Neutrophil (primary cell): ENCODE results near the gene GET4.

Experiments used
- H3K27ac ChIP-seq: fragments of 200-600 bp; sonication (generic); 2 replicates; pipeline ENCODE4 v1.5.1; 2016; ENCODE audit warnings: mild to moderate bottlenecking, moderate library complexity
- H3K27me3 ChIP-seq: fragments of 200-600 bp; sonication (generic); 2 replicates; pipeline ENCODE4 v1.6.0; 2016; ENCODE audit warnings: mild to moderate bottlenecking
- H3K36me3 ChIP-seq: fragments of 200-600 bp; sonication (generic); 2 replicates; pipeline ENCODE4 v1.5.1; 2017
- H3K4me1 ChIP-seq, 2 experiments: fragments of 200-600 bp in 1 of 2; sonication (generic) in 1 of 2; 1 replicate in 1 of 2; 2 replicates in 1 of 2; pipeline versions ENCODE4 v1.5.1 to v1.6.1; 2013 to 2016; ENCODE audit warnings: low read depth in 1 of 2, low read length in 1 of 2, mild to moderate bottlenecking in 1 of 2, moderate library complexity in 1 of 2; ENCODE audit not compliant: control insufficient read depth in 1 of 2, insufficient read depth in 1 of 2
- H3K4me3 ChIP-seq, 2 experiments: fragments of 200-600 bp in 1 of 2; sonication (generic) in 1 of 2; 1 replicate in 1 of 2; 2 replicates in 1 of 2; pipeline ENCODE4 v1.5.1; 2013 to 2016; ENCODE audit warnings: low read depth in 1 of 2, low read length in 1 of 2, mild to moderate bottlenecking in 1 of 2, moderate library complexity in 1 of 2
- H3K9me3 ChIP-seq: fragments of 200-600 bp; sonication (generic); 2 replicates; pipeline ENCODE4 v1.5.1; 2016
- CTCF ChIP-seq: fragments of 200-600 bp; sonication (generic); IDR thresholded peaks from 2 replicates; pipeline ENCODE4 v1.5.1; 2016; ENCODE audit warnings: antibody characterized with exemption

Gene GET4

GRCh38 chr7:901041-901387, 24.7 kb downstream of the GET4 start:
- Histone ChIP-seq H3K36me3 (peaks cover 79% of the 10 kb centered on the region), H3K9me3 (no peaks in the 10 kb centered on the region), H3K4me1 (peaks cover 0 to 6% of the 10 kb centered on the region in 2 experiments), H3K27me3 (no peaks in the 10 kb centered on the region), H3K27ac (no peak overlapping the region), H3K4me3 (no peak overlapping the region)
- TF ChIP-seq CTCF: no peak

- no peak for TF ChIP-seq CTCF
- Histone ChIP-seq H3K27ac (no peak overlapping the region), H3K4me3 (no peak overlapping the region), H3K27me3 (no peaks in the 10 kb centered on the region), H3K4me1 (peaks cover 0 to 6% of the 10 kb centered on the region in 2 experiments), H3K9me3 (no peaks in the 10 kb centered on the region), H3K36me3 (peaks cover 74% of the 10 kb centered on the region)
These were observed 25.2 kb downstream of the GET4 start for GRCh38 chr7:901388-902154.

- no peaks in the 10 kb centered on the region for H3K9me3 ChIP-seq
- H3K36me3 ChIP-seq: peaks cover 72% of the 10 kb centered on the region
- H3K27ac ChIP-seq: no peak overlapping the region
- H3K4me3 ChIP-seq: no peak overlapping the region
- H3K27me3 ChIP-seq: no peaks in the 10 kb centered on the region
- TF ChIP-seq CTCF: no peak
- peaks cover 0 to 6% of the 10 kb centered on the region in 2 experiments for H3K4me1 ChIP-seq
These were observed 26.6 kb downstream of the GET4 start for GRCh38 chr7:902996-903395.

- Histone ChIP-seq H3K27ac (no peak overlapping the region), H3K9me3 (no peaks in the 10 kb centered on the region), H3K27me3 (peaks cover 8% of the 10 kb centered on the region), H3K4me3 (no peak overlapping the region), H3K36me3 (peaks cover 67% of the 10 kb centered on the region), H3K4me1 (peaks cover 6 to 12% of the 10 kb centered on the region in 2 experiments)
- TF ChIP-seq CTCF: no peak
These were observed 27.8 kb downstream of the GET4 start for GRCh38 chr7:903921-904755.

- Histone ChIP-seq H3K4me1 (peaks cover 12 to 19% of the 10 kb centered on the region in 2 experiments), H3K36me3 (peaks cover 60% of the 10 kb centered on the region), H3K9me3 (no peaks in the 10 kb centered on the region), H3K27ac (no peak overlapping the region), H3K4me3 (no peak overlapping the region), H3K27me3 (peaks cover 12% of the 10 kb centered on the region)
- no peak for TF ChIP-seq CTCF
These were observed 28.5 kb downstream of the GET4 start for GRCh38 chr7:904847-905246.
